T-helper 1 cell (primary cell): Measurements from ENCODE around the gene NR3C1.

Experiments used
- DNase-seq, 5 donors: peaks; one replicate each; pipeline ENCODE4 v3.0.0-alpha.2; 2012 to 2020

NR3C1 gene

GRCh38 chr5:143398053-143398355 is 5.5 kb downstream of the NR3C1 start:
- no peak for DNase-seq

GRCh38 chr5:143397302-143398052 is 6.0 kb downstream of the NR3C1 start:
- no peak for DNase-seq

- no peak for DNase-seq
These were observed 7.0 kb downstream of the NR3C1 start for GRCh38 chr5:143396353-143396940.

DNA sequence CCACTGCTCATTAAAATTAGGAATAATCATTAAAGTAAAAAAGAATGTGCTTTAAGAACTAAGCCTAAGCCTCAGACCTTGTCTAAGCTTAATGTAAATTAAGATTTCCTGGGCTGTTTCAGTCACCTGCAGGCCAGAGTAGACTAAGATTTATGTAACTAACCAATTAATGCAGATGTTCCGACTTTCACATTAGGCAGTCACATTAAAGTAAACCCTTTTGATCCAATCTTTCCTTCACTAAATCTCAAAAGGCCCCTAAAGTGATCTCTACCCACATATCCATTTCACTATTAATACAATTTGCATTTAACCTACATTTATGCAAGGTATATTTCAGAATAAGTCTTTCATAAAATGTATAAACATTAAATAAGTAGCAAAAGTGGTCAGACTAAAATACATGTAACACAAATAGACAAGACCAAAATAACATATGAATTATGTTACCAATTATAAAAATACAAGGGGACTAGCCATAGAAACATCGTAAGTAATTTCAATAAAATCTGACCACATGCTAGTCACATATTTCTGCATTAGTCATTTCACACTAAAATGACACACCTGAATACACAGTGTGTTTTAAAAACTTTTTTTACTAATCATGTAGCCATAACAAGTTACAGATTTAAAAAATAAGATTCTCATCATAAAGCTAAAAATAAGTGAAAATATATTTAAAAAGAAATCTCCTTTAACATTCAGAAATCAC is 7.7 kb downstream of the NR3C1 start:
- DNase-seq: no peak

DNA sequence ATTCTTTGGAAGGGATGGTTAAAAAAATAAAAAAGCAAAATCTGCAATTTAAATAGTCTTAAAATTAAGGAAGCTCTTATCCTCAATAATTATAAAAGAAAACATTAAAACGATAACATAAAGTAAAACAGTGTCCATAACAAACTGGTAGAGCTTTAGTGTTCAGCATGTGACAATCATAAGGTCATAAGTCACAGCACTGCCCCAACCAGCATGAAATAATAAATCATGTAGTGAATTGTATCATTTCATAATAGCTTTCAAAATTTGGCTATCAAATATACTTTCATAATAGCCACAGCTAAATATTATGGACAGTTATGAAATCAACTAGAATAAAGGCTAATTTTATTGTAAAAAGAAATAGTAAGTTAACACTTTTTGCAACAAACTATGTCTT is 10.0 kb downstream of the NR3C1 start:
- no peak for DNase-seq

- no peak for DNase-seq
These were observed 12.5 kb downstream of the NR3C1 start for GRCh38 chr5:143390941-143391340.

DNA sequence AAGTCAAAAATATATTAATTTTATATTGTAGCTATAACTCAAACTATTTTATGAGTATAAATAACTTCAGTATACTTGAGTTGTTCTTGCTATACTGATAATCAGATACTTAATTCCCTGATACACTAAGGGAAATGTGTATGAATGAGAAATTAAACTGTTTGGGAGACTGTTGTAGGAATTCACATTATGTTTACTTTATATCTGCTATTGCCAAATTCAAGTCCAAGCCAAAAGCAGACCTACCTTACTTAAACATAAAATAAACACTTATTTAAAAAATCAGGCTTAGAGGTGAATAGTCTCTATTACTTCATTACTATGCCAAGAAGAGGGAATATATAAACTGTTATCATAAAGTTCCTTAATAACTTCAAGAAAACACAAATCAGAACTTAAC is 13.2 kb downstream of the NR3C1 start:
- no peak for DNase-seq

GRCh38 chr5:143386725-143387124 is 16.8 kb downstream of the NR3C1 start:
- DNase-seq: no peak

DNA sequence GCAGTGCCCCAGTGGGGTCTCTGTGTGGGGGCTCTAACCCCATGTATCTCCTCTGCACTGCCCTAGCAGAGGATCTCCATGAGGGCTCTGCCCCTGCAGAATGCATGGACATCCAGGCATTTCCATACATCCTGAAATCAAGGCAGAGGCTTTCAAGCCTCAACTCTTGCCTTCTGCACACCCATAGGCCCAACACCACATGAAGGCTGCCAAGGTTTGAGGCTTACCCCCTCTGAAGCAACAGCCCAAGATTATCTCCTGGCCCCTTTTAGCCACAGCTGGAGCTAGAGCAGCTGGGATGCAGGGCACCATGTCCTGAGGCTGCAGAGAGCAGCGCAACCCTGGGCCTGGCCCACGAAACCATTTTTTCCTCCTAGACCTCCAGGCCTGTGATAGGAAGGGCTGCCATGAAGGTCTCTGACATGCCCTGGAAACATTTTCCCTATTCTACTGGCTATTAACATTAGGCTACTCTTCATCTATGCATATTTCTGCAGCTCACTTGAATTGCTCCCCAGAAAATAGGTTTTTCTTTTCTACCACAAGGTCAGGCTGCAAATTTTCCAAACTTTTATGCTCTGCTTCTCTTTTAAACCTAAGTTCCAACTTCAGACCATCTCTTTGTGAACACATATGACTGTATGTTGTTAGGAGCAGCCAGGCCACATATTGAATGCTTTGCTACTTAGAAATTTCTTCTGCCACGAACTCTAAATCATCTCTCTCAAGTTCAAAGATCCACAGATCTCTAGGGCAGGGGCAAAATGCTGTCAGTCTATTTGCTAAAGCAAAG is 18.4 kb downstream of the NR3C1 start:
- no peak for DNase-seq

DNA sequence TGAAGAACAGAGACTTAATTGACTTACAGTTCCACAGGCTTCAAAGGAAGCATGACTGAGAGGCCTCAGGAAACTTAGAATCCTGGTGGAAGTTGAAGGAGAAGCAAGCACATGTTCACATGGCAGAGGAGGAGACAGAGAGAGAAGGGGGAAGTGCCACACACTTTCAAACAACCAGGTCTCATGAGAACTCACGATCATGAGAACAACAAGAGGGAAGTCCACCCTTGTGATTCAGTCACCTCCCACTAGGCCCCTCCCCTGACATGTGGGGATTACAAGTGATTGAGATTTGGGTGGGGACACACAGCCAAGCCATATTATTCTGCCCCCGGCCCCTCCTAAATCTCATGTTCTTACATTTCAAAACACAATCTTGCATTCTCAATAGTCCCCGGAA is 19.5 kb downstream of the NR3C1 start:
- DNase-seq: no peak

DNA sequence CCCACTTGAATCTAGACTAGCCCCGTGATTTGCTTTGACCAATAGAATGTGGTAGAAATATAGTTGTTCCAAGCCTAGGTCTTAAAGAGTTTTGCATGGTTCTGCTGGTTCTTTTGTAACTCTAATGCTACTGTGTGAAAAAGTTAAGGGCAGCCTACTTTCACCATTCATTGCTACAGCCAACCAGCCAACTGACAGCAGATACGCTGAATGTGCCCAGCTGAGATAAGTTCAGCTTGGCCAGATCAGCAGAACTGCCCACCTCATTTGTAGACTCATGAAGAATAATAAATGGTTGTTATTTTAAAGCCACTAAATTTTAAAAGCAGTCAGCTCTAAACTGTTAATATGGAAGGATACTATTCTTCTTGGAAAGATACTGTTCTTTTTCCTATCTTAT is 23.9 kb downstream of the NR3C1 start:
- no peak for DNase-seq

- no peak for DNase-seq
These were observed 26.3 kb downstream of the NR3C1 start for GRCh38 chr5:143376911-143377813.

DNA sequence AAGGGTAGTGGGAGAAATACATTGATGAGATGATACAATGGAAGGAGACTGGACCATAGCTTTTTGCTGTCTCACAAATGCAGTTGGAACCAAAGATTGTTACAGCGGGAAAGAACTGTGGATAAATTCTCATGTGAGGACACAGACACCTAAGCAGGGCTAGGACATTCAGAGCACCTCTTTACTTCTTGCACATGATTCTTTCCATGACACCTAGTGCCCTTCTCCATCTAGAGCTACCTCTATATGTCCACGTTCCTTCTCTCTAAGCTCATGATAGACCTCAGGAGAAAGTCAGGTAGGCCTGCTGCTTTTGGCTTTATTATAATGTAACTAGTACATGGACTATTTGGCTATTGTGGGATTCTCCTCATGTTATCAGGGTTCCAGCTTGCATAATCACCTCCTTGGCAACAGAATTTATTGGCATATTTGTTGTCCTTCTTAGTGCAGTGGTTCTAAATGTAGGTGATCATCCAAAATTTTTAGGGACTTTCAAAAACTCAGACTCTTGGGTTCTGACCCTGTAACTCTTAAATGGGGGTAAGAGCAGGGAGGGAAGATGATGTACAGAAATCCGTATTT is 27.2 kb downstream of the NR3C1 start:
- DNase-seq: no peak

GRCh38 chr5:143374496-143375217 is 28.8 kb downstream of the NR3C1 start:
- no peak for DNase-seq

DNA sequence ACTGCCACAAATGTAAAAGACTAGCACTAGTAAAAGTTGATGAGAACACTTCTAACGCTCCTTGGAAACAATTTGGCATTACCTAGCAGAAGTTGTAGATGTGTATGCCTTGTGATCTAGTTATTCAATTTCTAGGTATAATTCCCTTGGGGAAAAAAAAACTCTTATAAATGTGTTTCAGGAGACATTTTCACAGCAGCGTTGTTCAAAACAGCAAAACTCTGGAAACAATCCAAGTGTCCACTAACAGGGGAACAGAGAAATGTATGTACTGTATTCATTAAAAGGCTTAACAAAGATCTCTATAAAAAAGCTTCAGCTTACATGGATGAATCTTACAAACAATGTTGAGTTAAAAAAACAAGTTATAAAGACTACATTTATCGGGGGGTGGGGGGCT is 30.4 kb downstream of the NR3C1 start:
- no peak for DNase-seq

- DNase-seq: no peak
These were observed 31.2 kb downstream of the NR3C1 start for GRCh38 chr5:143372187-143372829.

GRCh38 chr5:143370440-143370839 is 33.0 kb downstream of the NR3C1 start:
- DNase-seq: no peak

- DNase-seq: no peak
These were observed 39.4 kb downstream of the NR3C1 start for GRCh38 chr5:143364061-143364460.

DNA sequence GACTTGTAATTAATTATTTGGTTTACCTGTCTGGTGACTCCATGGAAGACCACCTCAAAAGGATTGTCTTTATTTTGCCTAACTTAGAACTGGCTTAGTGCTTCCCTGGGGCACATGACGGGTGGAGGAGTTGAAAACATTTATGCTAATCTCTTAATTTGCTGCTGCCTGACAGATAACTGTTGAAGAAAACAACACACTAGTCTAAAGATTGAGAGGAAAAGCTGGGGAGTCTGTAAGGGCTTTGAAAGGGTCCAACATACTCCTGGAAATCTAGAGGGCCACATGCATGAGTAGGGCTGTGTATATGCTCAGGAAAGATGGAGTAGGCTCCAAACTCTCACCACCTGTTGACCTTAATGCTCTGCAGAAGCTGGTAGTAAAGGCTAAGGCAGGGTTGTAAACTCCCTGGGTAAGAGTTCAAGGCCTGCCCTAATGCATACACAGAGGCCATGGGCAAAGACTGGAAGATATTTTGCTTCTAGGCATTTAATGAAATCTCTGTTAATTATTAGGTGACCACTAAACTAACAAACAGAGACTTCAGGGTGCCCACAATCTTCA is 40.7 kb downstream of the NR3C1 start:
- no peak for DNase-seq

GRCh38 chr5:143361438-143361837 is 42.0 kb downstream of the NR3C1 start:
- no peak for DNase-seq
